Pulmonary artery endothelial cell (primary cell): ENCODE measurements around the gene U2SURP. TPM values are rescaled to one million over a fixed set of nuclear protein-coding genes. Genes with fewer than 3 reads are reported as not detected.

Source experiments
- DNase-seq: peaks from one replicate; pipeline ENCODE4 v3.0.0-alpha.2; 2011; ENCODE audit warnings: low read depth, low spot score
- total RNA-seq: library from RNA; depleted of rRNA; stranded (reverse); fragments of >200 nt; gene quantifications from 2 replicates; pipeline ENCODE4 v1.2.3, GENCODE V29; 2014

The U2SURP gene
- 43.7 and 49.3 TPM in 2 replicates for total RNA-seq

DNA sequence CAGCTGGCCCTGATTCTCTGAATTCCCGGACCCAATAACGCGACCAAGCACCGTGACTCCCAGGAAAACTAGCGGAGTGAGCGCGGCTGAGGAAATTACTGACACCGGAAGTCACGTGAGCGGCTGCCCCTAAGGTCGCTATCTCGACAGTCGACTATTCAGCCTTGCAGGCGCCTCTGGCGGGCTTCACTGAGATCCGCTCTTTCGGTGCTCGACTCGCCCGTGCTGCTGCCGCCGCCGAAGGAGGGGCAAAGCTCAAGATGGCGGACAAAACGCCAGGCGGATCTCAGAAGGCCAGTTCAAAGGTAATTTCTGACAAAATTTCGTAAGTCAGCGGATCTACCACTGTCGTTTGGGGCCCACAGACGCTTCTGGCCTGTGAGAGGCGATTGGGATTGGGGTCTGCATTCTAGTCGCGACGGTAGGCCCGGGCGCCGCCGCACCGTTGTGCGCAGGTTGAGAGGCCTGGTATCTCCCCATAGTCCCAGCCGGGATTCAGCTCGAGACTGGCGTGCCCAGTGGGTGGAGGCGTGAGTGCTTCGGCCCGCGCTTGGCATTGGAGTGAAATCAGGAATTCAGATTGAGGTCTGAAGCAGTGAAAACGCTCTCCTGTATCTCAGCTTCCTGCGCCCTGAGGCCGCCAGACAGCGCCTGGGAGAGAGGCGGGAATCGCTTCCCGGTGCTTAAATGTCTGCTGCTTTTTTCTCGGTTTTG is at the start of gene U2SURP:
Gene U2SURP (plus strand): TSS at position 202 of the 714 bp plus-strand sequence. CDS start 59 bp downstream, at position 261.
- peak; percentile 92 for DNase-seq

DNA sequence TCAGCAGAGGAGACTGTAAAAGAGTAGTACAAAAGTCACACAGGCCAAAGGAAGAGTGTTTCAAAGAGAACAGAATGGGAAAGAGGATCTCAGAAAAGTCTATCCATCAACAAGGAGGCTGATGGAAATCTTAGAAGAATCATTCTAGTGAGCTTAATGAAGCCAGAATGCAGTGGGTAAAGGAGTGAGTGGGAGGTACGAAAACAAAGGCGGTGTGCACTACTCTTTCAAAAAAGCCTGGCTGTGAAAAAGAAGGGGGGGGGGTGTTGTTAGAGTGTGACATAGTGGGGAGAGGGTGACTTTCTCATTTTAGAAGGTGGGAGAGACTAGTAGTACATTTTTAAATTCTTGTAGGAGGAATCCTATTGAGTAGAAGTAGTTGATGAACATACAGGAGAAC is 49.6 kb upstream of the U2SURP start:
- no peak for DNase-seq

DNA sequence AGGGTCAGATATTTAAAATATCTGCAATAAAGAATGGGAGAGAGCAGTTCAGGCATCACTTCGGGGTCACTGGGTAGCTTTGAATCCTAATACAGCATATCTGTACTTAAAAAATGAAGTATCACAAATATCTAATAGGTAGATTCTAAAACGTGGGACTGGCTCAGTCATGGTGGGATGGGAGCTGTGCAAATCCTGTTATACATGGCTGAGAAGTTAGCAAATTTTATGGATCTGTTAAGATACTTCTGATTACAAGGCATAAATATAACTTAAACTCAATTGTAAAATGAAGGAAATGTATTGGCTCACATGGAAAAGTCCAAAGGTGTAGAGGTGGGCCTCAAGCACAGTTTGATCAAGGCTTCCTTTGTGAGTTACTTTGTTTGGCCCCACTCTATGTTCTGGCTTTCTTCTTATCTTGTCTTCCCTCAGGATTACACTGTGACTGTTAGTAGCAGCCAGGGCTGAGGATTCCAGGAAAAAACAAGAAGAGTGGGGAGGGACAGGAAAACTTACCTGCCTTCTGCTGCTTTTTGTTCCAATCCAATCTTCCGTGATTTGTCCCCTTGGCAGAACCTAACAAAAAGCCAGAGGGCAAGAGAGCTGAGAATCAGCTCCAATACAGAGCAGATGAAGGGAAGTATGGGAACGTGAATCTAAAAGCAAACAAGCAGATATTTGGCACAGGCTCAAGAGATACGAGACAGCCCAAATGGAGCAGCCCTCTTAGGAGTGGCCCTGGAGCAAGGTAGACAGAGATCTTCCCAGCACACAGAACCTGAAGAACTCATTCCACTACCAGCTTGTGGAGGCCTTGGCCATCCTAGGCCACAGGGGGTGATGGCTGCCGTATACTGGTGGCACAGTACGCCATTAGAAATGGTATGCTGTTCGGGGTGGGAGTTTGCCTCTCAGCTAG is 48.8 kb upstream of the U2SURP start:
- no peak for DNase-seq

DNA sequence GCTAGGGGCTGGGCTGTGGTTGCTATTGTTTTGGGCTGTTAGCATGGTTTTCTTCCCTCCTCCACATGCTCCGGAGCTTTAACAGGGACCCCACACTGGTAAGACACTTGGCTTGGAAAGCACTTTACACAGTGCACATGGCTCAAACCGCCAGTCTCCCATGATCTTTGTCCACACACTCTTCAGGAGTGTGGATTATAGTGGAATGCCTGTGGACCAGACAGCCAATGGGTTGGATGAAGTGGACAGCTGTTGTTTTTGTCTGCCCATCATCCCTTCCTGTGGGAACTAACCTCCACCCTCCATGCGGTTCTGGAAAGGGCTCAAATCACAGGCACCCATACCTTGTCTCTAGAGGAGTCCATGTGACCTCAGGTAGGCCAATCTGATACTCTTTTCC is 47.9 kb upstream of the U2SURP start:
- no peak for DNase-seq

DNA sequence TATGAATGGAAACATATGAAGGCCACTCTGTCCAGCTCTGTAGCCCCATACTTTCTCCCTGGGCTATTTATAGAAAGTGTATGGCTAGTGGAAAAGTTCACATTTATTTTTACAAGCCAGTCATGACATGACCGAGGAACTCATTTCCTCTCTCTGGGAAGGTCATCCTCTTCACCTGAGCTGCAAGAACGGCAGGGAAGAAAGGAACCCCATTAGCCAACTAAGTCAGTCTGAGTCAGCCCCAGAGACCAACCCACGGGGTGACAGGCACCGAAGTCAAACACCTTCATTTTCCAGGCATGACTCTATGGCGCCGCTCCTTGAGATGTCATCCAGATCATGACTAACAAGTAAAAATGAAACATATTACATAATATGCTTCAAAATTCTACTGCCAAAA is 42.7 kb upstream of the U2SURP start:
- DNase-seq: no peak

DNA sequence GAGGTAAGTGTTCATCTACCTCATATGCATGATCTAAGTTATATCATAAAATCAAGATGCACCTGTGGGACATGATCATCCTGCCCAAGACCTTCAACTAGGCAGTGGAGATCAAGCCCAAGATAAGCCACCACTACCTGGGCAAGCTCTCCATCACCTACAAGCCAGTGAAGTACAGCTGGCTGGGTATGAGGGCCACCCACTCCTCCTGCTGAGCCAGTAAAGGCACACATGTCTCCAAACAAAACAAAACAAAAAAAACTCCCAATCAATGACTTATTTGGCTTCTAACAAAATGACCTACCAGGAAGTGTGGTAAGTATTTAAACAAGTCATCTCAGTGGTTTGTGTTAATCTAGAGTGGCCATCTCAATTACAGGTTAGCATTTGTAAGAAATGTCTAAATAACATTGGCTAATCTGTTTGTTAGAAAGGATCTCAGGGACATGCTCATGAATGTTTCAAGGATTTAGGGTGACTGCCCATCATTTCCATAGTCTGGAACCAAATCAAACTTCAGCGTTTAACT is 41.0 kb upstream of the U2SURP start:
- no peak for DNase-seq

DNA sequence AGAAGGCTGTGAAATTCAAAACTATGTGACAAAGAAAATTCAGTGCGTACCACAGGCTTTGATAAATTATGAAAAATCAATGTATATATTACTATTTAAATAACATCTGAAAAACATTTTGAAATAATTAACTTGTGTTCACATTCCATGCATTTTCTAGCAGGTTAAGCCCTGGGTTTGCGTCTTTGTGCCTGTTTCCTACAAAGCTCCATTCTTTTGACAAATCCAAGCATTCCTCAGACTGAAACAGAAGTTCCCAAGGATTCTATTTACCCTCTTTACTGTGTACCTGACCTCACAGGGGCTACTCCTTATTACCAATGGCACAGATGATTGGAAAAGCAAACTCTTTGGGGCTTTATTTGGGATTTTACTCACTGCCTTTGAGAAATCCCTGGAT is 39.8 kb upstream of the U2SURP start:
- no peak for DNase-seq

DNA sequence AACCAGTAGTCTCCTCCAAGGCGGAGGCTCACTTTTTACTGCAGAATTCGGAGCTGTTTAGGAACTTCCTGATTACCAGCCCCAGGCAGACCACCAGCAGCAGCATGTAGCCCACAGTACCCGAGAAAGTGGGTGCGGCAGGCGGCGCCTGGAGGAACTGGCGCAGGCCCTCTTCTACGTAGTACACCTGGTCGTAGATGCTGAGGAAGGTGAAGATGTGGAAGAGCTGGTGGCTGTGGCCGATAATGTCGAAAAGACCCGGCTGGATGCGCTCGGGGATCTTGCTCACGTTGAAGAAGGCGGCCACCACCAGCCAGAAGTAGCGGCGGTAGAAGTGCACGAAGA is 39.2 kb upstream of the U2SURP start:
- no peak for DNase-seq

DNA sequence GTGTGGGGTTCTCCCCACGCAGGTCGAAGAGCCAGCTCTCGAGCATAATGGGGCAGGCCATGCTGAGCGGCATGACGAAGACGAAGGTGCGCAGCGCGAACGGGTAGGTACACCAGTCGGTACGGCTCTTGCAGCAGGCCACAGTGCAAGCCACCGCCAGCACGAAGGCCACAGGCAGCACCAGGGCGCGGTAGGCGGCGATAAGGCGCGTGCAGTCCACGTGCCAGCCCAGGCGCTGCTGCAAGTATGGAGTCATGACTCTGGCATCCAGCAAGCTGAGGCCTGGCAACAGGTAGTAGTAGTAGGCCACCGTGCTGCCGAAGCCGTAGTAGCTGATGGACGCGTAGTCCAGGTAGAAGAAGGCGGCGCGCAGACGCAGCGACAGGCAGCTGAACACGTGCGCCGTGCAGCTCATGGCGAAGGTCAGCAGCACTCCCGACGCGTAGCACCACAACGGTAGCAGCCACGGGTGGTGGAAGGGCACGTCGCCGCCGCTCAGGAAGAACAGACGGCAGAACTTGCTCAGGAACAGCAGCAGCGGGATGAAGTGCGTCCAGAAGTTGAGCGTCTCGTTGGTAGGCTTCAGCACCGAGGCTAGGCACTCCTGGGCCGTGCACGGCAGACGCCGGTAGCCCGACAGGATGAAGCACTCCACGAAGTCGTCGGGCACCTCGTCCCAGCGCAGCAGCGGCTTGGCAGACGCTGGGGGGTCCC is 38.7 kb upstream of the U2SURP start:
- no peak for DNase-seq

DNA sequence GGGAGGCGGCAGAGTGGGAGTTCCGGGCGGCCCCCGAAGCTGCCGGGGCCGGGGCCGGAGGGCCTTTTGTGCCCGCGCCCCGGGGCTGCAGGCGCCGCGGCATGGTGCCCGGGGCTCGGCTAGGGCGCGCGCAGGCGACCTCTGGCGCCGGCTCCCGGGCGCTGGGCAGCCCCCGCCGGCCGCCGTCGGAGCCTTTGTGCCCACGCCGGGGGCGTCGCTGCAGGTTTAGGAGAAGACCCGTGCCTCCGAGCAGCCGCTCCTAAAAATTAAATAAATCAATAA is 38.2 kb upstream of the U2SURP start:
- no peak for DNase-seq

DNA sequence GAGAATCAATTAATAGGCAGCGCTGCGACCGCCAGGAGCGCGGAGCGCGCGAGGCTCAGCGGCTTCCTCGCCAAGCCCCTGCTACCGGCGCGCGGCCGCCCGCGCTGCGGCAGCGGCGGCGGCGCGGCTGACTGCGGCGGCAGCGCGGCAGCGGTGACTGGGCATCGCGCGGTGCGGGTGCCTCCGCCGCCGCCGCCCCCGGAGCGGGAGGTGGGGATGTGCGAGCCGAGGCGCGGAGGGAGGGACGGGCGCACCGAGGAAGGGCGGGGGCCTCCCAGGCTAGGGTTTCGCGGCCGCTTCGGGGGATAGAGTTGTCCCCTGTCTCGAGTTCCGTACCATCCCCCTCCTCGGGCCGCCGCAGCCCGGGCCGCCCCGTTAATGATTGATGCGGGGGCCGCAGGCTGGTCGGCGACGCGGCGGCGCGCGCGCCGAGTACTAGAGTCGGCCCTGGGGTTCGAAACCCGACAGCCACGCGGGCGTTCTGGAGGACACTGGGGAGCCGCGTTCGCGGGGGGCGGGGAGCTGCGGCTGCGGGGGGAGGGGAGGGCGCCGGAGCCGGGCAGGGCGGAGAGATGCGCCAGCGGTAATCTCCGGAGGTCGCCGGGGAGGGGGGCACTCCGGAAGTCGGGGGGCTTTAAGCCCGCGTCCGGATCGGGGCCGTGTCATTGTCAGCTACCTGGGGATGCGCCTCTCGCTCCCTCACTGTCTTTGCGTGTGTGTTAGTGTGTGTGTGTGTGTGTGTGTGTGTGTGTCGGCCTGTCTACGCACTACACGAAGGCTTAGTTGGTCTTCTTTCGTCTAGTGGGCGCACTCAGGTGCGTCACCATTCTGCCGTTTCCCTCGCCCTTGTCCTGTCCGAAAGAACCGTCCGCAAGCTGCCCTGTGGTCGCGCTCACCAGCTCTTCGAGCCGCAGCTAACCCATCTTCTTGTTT is 37.6 kb upstream of the U2SURP start, which contains the start of gene PAQR9:
Gene PAQR9 (minus strand): TSS at position 159 of the 933 bp plus-strand sequence. CDS start 338 bp downstream, outside the sequence.
- DNase-seq: no peak

DNA sequence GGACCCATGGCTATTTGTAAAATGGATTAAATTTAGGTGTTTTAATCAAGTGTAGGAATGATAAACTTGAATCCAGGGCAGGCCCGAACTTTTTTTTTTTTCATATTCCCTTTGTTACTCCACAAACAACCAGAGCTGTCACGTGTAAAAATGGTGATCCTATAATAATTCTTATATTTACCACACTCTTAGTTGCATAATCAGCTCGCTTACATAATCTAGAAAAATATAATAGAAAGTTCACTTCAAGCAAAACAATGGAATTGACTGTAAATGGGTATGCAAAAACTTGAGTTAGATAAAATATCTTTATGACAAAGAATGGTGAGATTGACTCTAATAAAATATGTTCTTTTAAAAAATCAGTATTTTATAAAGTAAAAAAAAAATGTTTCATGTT is 35.8 kb upstream of the U2SURP start:
- DNase-seq: no peak

DNA sequence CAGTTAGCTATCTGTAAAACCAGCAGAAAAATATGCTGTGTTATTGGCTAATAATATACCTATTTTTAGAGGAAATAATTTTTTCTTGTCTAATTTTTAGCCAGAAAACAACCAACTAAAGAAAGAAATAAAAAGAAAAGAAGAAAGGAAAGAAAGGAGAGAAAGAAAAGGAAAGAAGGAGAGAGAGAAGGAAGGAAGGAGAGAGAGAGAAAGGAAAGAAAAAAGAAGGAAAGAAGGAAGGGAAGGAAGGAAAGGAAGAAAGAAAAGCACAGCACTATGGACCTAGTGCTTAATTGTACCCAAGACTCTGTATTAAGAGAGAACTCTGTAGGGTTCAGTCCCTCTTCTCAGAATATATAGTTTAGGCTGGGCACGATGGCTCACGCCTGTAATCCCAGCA is 34.6 kb upstream of the U2SURP start:
- DNase-seq: no peak

DNA sequence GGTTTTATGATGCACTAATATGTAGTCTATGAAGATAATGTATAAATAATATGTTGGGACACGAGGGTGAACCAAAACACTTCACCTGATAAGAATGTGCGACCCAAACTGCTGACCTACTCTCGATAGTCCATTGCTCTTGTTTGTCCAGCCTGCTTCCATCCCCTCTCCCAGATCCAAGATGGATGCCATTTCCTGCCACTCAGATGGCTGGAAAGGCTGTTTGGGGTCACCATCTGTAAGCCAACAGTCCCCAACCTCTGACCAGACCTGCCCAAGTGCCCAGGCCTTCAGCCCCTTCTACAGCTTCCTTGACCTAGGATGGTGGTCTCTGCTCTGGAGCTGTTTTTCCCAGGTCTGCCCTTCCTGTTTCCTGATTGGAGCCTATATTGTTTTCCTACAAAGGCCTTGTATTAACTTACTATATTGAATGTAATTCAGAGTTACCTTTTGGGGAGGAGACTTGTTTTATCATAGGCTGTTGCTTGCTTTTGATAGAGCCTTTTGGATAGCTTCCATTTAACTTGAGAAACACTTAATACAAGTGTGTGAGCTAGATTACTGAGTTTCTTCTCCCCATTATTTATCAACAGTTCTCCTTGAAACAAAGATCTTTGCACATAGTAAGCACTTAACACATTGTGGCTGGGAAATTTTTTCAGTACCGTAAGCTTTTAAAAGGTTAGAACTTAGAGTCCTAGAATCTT is 32.9 kb upstream of the U2SURP start:
- DNase-seq: no peak

DNA sequence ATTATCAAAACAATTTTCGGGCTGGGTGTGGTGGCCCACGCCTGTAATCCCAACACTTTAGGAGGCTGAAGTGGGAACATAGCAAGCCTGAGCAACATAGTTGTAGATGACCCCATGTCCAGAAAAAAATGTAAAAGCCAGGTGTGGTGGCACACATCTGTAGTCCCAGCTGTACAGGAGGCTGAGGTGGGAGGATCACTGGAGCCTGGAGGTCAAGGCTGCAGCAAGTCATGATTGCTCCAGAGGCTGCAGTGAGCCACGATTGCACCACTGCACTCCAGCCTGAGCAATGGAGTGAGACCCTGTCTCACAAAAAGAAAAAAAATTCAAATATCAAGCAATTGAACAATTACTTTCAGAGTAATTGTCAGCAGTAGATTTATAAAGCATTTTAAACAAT is 29.9 kb upstream of the U2SURP start:
- no peak for DNase-seq

DNA sequence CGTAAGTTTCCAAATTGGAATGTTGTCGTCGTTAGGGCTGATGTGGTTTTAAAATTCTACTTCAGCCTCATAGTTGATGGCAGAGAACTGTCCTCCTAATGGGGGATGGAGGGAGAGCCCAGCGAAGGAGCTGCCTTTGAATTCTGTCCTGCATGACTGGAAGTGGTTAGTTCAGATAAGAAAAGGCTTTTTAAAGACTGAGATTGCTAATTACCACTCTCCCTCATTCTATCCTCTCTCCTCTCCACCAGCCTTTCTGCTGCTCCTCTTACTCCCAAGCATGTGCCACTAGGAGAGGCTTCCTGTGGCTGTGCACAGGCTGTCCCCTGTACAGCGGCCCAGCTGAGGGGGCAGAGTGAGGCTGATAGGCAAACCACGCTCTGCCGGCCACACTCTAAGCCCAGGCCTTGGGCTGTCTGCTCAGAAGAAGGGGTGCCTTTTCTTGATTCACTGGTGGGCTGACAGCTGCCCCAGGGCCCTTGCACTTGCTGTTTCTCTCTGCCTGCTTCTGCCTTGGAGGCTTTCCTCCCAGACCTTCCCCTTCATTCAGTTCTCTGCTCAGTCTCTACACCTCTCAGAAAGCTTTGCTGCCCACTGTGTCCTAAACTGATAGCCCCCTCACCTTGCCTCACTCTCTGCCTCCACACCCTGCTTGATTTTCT is 29.1 kb upstream of the U2SURP start:
- DNase-seq: no peak

DNA sequence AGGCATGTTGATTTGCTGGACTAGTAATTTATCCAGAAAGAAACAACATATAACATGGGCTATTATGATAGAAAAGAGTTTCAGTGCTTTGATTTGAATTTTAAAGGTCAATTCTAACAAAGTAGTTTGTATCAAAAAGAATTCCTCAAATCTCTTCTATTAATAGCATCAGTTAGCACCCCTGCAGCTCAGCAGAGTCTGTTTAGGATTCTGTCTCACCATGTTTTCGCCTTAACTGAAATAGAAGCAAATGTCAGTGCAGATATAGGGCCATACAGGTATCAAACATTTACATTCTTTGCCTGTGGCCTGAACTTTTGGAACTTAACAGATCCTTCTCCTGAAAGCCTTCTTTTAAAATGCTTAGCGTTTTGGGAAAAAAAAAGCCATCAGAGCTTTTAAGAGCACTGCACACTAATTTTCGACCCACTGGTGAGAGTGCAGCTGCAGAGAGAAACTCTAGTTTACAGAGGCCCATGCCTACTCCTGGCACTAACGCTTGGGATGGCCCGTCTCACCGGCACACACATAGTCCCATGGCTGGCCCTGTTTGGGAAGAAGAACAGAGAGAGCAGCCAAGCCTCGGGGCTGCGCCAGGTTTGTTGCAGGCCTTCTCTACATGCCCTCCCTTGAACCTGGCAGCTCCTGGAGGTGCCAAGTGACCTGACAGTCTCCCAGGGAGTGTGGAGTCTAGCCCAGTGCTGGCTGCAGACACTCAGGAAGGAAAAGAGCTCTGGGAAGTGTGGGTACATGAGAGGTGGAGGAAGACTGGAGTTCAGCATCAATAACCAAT is 28.0 kb upstream of the U2SURP start:
- DNase-seq: no peak

DNA sequence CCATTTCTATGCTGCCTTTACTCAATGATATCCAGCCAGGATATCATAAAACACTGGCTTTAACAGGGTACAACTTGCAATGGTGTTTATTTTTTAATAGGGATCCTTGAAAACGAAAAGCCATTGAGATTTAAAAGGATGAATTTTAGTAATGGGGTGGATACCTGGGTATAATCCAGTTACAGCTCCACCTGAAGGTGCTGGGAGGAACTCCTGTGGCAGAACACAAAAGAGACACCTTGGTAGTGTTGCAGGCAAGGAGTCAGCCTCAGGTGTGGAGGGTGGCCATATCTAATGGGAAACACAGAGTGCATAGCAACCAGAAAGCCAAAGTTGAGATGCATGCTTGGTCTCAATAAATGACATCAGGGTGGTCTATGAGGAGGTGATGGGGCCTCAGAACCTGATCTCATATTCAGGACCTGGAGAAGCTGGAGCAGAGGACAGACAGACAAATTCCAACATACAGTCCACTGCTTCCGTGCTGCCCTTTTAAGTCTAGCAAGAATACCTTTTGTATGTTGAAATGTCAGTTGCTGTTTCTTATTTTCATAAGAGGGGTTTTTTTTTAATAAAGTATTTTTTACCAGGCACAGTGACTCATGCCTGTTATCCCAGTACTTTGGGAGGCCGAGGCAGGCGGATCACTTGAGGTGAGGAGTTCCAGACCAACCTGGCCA is 25.9 kb upstream of the U2SURP start:
- no peak for DNase-seq
